T-helper 2 cell treated with Interferon-gamma antibody and Interleukin-4, amounts not matched to agents 100 ng/mL and 5 ng/mL, for 36 hours (primary cell): ENCODE results near the gene CTSZ. TPM values are rescaled to one million over a fixed set of nuclear protein-coding genes. Genes with fewer than 3 reads are reported as not detected.

Experiments used
- intact Hi-C: fragments of 100-400 bp; cut with micrococcal nuclease; formaldehyde crosslinking; loops from one replicate; pipeline ENCODE4 v1.15.1; 2023
- total RNA-seq: library from RNA; stranded (reverse); gene quantifications from 2 replicates; pipeline ENCODE4 v1.2.3, GENCODE V29; 2022

The CTSZ gene
- total RNA-seq, 1 donor from 2014 or later, result 53.2 TPM

DNA sequence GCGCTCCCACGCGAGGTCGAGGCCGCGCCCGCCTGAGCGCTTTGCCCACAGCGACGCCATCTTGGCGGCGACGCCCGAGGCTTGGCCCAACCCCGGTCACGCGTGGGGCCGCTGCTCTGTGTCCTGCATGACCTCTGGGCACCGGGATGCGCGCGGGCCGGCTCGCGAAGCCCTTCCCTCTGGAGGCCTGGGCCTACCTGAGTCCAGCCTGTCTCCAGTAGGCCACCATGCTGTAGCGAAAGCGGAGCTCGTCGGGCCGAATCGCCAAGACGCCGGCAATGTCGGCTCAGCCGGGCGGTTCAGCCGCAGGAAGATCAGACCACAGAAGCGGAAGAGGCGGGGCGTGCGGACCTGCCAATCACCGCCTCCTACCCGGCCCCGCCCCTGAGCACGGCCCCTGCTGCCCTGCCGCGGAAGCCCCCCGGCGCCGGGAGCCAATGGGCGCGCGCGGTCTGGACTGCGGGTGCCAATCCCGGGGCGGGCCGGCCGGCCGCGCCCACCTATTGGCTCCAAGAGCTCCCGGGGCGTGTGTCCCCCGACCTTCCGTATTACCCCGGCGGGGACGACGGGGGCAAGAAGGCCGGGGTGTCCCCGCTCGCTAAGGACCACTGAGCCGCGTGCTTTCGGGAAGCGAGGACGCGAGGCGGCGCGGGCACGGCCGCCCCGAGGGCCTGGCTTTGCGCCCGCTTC is 25.1 kb upstream of the CTSZ start, which contains the start of gene ATP5F1E:
Gene ATP5F1E, minus strand, starts transcription at position 313 of the 690 bp plus-strand sequence. Its CDS starts 84 bp downstream, at position 229.
- intact Hi-C loops, result loop anchor here (1.0 to 5.0 kb wide), 6 partner anchors 10 to 725 kb away; partner anchors contain the start of genes CTSZ, NELFCD, PRELID3B and RAB22A

DNA sequence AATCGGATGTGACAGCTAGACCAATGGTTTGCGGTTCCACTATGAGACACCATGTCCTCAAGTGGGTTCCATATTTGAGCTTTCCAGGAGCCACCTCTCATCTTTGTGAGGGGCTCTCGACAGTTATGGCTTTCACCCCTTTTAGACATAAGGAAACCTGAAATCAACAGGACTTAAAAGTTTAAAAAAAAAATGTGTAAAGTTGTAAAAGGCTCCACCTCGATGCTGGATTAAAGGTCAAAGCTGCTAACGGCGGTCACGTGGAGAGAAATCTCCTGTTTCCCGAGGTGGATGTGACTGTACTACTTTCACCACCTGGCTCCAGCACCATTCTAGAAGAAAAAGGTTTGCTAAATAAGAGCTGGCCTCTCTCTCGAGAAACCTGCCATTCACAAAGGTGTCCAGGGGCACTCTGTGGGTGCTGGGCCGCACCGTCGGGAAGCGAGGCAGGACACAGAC is 24.5 kb upstream of the CTSZ start:
- intact Hi-C loops, result loop anchor here (1.0 to 5.0 kb wide), 6 partner anchors 11 to 724 kb away; partner anchors contain the start of genes CTSZ, NELFCD, PRELID3B and RAB22A

DNA sequence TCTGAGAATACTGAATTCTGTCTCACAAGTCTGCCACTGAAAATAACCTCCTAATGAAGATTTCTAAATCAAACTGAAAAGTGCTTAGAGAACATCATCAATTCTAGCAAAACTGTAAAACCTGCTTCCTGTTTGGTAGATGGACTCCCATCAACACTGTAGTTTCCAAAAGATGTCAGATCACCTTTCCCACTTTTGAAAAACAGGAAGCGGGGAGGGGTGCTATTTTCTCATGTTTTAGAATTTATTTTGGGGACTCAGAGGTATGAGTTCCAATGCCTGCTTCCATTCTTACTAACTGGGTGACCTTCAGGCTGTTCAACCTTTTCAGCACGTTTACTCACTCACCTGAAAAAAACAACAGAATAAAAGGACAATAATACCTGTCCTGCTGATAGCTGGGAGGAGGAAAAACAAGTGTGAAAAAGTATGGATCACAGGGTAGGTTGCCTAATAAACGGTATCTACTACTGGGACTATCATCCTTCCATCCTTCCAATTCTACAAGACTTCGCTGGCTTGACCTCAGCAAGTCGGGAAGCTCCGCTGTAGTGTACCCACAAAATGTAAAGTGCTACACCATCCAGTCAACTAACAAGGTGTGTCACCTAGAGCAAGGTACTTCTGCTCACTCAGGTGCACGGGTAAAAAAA is 24.0 kb upstream of the CTSZ start:
- intact Hi-C loops, result loop anchor here (5.0 kb wide), 2 partner anchors 379 to 724 kb away; partner anchors contain the start of genes RAB22A and STX16

DNA sequence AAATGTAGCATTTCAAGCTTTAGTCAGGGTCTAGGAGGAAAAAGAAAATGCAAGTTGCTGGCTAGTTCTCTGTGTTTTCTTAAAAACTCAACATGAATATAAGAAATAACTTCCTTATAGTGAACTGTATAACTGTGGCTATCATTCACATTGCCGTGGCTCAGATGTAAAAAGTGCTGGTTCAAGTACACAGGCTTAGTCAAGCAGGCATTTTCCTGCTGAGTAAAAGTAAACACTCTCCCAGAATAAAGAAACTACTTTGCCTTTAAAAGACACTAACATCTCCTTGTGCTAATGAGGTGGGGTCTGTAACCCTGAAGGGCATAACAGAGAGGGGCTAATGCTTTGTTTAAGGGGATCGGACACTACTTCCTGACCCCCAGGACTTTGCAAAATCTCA is 21.8 kb upstream of the CTSZ start:
- intact Hi-C loops, result loop anchor here (10.0 kb wide), 1 partner anchor 56 kb away; no protein-coding TSS in a partner anchor

DNA sequence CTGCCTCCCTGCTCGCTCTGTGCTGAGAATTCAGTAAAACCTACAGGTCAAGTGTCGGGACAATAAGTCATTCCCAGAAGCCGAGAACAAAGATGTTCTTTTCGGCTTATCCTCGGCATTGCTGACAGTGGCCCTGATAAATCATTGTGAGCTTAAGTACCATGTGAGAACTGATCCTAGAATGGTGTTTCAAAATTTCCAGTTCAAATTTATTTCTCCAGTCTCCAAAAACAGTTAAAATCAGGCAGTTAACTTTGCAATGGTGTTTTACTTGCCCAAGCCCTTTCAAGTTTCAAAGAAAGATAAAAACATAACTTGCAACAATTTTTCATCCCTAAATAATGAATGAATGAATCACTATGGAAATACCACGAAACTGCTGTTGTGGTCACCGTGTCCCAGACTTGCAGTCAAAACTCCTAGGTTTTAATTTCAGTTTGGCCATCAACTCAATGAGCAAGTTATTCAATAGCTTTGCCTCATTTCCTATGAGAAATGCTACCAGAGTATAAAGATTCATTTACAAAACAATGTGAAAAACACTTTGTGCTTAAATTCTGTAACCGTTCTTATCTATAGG is 20.8 kb upstream of the CTSZ start:
- intact Hi-C loops, result loop anchor here (10.0 kb wide), 1 partner anchor 57 kb away; no protein-coding TSS in a partner anchor

DNA sequence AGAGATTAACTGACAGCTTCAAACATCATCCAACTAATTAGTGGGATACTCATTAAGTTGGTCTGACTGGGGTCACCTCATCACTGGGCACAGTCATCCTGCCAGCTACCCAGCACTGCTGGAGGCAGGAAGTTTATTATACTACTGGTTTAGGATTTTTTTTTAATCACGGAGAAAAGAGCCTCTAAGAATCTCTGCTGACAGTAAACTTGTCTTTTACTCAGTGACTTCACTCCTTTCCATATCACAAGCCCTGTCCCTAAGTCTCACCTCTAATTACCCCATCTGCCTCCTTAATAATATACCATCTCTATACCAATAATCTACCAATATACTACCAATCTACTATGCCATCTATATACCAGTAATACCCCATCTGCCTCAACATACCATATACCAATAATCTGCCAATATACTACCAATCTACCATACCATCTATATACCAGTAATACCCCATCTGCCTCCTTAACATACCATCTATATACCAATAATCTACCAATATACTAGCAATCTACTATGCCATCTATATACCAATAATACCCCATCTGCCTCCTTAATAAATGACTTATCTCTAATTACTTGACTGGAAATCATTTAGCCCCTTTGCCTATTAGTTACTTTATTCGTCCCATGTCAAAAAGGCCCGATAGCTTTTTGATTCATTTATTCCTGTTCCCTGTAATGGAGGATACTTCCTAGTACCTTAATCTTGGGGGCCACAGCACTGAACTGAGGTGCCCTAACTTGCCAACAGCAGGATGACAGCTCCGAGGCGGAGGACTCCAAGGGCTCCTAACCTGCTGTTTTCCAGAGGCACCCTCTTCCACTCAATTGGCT is 20.1 kb upstream of the CTSZ start:
- intact Hi-C loops, result loop anchor here (10.0 kb wide), 1 partner anchor 58 kb away; no protein-coding TSS in a partner anchor

DNA sequence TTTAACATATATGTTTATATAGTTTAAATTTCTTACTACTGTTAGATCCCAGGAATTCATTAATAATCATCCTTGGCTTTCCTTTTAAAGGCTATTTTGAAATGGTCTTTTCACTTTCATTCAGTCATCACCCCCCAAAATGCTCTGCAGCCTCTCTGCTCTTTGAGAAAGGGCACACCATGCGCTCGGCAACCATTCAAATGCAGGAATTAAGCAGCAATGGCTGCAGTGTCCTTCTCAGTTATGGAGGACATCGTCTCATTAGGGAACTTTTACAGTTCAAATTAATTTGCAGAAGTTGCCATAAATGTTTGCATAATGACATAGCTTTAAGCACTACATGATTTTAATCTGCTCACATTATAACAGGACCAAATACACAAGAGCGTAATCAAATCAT is 18.5 kb upstream of the CTSZ start:
- intact Hi-C loops, result loop anchor here (10.0 kb wide), 1 partner anchor 59 kb away; no protein-coding TSS in a partner anchor

DNA sequence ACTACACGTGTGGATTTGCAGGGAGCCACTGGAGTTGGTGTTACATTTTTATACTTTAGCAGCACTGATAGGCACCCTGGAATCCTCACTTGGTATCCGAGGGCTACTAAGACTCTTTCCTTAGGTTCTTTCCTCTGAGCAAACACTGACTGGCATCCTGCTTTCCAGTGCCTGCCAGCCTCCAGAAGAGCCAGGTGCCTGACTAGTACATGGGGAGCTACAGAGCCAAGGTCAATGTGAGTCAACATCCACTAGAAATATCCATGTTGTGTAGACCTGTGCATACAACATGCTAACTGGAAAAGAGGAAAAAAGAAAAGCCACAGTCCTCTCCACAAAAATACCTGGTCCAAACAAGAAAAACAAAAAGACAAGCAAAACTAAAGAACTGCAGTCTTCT is 18.0 kb upstream of the CTSZ start:
- intact Hi-C loops, result loop anchor here (10.0 kb wide), 1 partner anchor 60 kb away; no protein-coding TSS in a partner anchor

DNA sequence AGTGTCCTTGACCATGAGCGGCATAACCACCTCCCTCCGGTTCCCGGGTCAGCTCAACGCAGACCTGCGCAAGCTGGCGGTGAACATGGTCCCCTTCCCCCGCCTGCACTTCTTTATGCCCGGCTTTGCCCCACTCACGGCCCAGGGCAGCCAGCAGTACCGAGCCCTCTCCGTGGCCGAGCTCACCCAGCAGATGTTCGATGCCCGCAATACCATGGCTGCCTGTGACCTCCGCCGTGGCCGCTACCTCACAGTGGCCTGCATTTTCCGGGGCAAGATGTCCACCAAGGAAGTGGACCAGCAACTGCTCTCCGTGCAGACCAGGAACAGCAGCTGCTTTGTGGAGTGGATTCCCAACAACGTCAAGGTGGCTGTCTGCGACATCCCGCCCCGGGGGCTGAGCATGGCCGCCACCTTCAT is 17.1 kb upstream of the CTSZ start:
- intact Hi-C loops, result loop anchor here (10.0 kb wide), 1 partner anchor 61 kb away; no protein-coding TSS in a partner anchor

DNA sequence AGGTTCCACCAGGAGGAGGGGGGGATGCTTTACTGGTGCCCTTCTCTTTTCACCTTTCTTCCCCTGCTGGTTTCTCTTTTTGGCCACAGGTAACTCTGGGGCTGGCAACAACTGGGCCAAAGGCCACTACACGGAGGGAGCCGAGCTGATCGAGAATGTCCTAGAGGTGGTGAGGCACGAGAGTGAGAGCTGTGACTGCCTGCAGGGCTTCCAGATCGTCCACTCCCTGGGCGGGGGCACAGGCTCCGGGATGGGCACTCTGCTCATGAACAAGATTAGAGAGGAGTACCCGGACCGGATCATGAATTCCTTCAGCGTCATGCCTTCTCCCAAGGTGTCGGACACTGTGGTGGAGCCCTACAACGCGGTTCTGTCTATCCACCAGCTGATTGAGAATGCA is 16.6 kb upstream of the CTSZ start:
- intact Hi-C loops, result loop anchor here (10.0 kb wide), 1 partner anchor 61 kb away; no protein-coding TSS in a partner anchor

DNA sequence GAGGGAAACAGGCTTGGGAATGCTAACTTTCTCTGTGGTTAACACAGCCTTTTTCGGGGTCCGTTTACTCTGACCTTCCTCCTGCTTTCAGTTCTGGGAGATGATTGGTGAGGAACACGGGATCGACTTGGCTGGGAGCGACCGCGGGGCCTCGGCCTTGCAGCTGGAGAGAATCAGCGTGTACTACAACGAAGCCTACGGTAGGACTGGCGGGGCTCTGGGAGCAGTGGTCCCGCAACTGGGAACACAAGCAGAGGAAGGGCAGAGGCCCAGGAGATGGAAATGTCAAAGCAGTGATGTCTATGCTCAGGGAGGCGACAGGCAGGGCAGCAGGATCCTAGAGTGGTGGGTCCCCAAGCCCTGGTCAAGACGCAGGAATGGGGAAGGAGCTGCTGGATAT is 15.7 kb upstream of the CTSZ start:
- intact Hi-C loops, result loop anchor here (10.0 kb wide), 1 partner anchor 62 kb away; no protein-coding TSS in a partner anchor

DNA sequence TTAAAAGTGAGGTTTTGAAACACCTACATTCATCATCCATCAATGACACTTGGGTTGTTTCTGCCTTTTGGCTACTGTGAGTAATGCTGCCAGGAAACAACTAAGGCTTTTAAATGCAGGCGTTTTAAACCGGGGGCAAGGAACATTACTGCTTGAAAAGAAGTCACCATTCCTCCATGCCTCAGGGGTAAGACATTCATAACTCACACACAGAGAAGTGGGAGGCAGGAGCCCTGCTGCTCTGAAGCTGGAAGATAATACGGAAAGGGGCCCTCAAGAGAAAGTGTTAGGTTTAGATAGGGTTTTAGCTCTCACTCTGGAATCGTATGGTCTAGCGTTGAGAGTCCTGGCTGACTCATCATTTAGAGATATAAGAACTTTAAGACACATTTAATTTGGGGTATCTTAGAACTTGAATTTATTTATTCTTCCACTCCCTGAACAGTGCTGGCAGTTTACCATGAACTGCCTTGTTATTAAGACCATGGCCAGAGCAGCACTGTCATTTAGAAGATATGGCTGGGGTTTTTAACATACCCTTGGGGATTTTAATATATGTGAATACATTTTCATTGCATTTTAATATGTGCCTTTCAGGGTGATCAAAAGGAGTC is 14.0 kb upstream of the CTSZ start:
- intact Hi-C loops, result loop anchor here (10.0 kb wide), 1 partner anchor 64 kb away; no protein-coding TSS in a partner anchor

DNA sequence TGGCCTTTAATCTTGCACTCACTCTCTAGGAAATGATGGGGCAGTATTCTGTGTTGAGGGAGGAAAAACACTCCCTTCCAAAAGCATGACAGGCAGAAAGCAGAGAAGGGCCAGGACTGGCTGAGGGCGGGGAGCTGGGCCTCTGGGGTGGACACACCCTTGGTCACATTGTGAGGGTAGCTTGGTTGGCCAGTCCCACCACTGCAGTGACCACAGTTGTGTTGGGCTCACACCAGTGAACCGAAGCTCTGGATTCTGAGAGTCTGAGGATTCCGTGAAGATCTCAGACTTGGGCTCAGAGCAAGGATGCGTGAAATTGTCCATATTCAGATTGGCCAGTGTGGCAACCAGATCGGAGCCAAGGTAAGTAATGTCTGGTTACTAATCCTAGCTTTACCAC is 12.2 kb upstream of the CTSZ start, which contains the start of gene TUBB1:
Gene TUBB1, plus strand, starts transcription at position 213 of the 400 bp plus-strand sequence. Its CDS starts 94 bp downstream, at position 307.
- intact Hi-C loops, result no loop called here

DNA sequence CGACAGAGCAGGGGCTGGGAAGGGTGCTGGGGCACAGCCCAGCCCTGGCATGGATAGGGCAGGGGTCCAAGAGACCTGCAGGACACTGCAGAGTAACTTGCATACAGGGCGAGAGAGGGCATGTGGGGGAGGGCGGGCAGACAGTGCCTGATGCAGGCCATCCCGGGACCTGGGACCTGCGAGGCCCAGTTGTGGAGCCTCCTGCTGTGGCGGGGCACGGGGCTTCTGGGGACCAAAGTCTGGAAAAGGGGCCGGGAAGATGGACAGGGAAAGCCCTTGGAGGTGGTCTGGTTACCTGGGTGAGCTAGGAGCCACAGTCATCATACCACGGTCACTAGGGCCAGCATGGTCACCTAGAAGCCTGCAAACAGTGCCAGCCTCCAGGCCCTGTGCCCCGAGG is 11.8 kb upstream of the CTSZ start:
- intact Hi-C loops, result no loop called here

DNA sequence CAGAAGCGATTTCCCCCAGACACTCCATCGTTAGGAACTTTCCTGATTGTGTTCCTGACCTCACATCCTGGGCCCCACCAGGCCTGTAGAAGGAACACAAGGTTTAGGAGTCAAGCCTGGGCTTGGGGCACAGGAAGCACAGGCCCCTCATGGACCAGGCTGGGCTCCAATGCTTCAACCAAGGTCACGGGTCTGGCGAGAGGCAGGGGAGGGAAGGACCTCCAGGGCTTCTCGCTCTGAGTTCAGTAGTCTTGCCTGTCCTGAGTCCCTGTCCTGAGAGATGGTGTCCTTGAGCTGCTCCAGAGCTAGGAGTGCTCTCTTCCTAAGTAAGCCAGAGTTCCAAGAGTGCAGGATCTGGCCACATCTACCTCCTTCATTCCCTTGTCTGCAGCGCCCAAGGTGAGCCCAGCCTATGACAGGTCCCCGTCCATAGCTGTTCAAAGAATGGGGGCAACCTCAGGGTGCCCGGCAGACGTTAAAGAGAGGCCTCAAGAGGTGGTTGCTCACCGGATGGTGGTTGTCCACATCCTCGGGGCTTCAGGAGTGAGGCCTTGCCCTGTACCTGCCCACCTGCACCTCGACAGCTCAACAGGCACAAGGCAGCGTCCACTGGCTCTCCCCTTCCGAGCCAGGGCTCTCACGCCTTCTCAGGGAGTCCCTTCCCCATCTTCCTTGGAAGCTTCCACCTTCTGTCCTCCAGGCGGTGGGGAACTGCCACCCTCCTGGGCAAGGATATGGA is 10.6 kb upstream of the CTSZ start:
- intact Hi-C loops, result no loop called here

DNA sequence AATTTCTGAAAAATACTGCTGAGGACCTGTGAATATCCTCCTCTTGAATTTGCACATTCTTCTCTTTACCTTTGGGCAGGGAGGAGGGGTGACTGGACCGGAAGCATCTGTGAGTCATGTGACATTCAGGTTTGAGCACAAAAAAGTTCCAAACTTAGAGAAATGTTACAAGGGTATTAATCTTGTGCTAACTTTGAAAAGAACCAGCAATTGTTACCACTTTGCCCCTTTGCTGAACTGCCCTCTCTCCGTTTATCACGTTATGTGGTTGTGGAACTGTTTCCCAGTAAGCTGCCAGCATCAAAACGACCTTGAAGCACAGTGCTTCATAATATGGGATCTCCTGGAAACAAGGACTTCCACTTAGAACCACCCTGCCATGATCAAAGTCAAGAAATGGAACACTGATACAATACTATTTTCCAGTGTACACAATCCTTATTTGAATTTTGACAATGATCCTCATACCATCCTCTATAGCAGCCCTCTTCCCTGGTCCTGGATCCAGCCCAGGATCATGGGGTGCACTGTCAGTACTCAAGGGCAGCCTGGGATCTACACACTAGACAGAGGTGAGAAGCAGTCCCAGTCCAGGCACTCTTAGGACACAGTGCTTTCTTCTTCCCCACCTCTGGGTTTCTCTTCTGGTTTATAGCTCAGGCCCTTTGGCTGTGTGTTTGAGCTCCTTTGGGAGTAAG is 9.9 kb upstream of the CTSZ start:
- intact Hi-C loops, result no loop called here

DNA sequence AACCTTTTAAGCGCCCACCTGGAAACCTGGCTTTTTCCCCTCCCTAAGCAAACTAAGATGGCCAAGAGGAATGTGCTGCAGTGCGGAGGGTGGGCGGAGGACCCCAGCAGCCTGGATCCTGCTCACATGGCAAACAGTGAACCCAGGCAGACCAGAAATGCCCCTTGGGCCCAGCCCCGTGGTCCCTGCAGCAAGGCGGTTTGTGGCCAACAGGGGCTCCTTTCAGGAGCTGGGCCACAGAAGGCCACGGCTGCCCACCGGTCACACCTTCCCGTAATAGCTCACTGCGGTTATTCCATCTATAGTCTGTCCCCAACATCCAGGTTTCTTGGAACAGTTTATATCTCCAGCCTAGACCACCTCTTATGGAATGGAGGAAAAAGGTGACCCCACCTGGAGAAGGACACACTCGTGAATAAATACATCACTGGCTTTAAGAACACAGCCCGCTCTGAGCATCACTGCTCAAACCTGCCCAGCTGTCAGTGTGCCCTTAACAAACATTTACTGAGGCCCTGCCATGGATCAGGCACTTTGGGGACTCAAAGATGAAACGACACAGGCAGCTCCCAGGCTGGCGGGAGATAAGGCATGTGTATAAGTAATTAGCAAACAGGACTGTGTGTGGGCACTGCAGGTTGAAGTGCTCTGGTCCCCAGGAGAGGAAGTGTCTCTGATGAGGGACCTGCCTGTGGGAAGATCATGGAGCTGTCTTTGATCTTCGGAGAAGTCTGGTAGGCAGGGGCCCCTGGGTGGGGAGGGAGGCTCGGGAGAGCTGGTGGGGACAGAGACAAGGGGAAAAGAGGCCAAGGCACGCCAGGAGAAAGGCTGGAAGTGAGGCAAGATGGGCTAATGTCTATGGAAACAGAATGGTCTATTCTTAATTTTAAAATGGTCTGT is 9.0 kb upstream of the CTSZ start:
- intact Hi-C loops, result no loop called here

DNA sequence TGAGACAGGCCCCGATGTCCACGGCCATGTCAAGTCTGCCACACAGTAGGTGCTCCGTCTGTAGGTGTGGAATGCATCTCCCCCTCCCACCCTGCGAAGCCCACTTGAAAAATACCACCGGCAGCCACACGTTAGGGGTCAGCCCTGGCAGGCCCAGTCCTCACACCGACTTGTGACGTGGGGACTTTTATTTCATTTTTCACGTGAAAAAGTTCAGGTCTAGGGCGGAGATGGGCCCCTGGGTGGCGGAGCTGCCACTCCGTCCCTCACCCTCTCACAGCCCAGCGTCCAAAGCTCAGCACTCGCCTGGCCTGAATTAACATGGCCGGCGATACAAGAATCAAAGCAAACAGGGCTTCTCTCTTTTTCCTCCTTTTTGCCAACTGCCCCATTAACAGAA is 8.4 kb upstream of the CTSZ start:
- intact Hi-C loops, result no loop called here
